ENCODE data around the gene SENP3. TPM values are rescaled to one million over a fixed set of nuclear protein-coding genes. Genes with fewer than 3 reads are reported as not detected.

SENP3 gene
- total and polyA plus RNA-seq, 2 of the 13 experiments (the other 11 are each of a cell fraction or from before 2014, with no cell fraction given), result 55.8 to 75.4 TPM

GRCh38 chr17:7561589-7562207 is at the start of gene SENP3 (continued):
- TF ChIP-seq ZBTB7A (CRISPR knock-in tag; IDR thresholded peaks at IDR 0.05), result no peak
- TF ChIP-seq MLX (CRISPR knock-in tag; IDR thresholded peaks at IDR 0.05), result 0 out of 2 replicates have a peak, but pooled peaks have one; percentile 7
- no peak for TF ChIP-seq ZC3H4 (CRISPR knock-in tag; IDR thresholded peaks at IDR 0.05; ENCODE audit: borderline replicate concordance)
- no peak for TF ChIP-seq ZNF605 (CRISPR knock-in tag; IDR thresholded peaks at IDR 0.05)
- no peak for TF ChIP-seq HOXD1 (CRISPR knock-in tag; IDR thresholded peaks at IDR 0.05)
- TF ChIP-seq ERF (CRISPR knock-in tag; IDR thresholded peaks at IDR 0.05), result 0 out of 2 replicates have a peak, but pooled peaks have one; percentile 21
- TF ChIP-seq ZNF121 (CRISPR knock-in tag; IDR thresholded peaks at IDR 0.05), result no peak
- no peak for TF ChIP-seq IKZF5 (CRISPR knock-in tag; IDR thresholded peaks at IDR 0.05)
- TF ChIP-seq ZSCAN22 (CRISPR knock-in tag; IDR thresholded peaks at IDR 0.05), result no peak
- TF ChIP-seq SATB2 (CRISPR knock-in tag; IDR thresholded peaks at IDR 0.05), result no peak
- no peak for TF ChIP-seq ZFYVE20 (CRISPR knock-in tag; IDR thresholded peaks at IDR 0.05; ENCODE audit: borderline replicate concordance, low read depth)
- no peak for TF ChIP-seq CERS6 (CRISPR knock-in tag; IDR thresholded peaks at IDR 0.05)
- no peak for TF ChIP-seq ZNF460 (CRISPR knock-in tag; IDR thresholded peaks at IDR 0.05; ENCODE audit: borderline replicate concordance)
- no peak for TF ChIP-seq CCAR2 (optimal IDR thresholded peaks at IDR 0.05; ENCODE audit: low read depth, low read length)
- TF ChIP-seq MAFK (conservative IDR thresholded peaks at IDR 0.05 in 1 of 2, IDR thresholded peaks at IDR 0.05 in 1 of 2; ENCODE audit: low read length in 2 of 2), result no peak
- peak; percentile 90 for TF ChIP-seq CREB1 (IDR thresholded peaks at IDR 0.05)
- peak; percentile 92 for TF ChIP-seq CREB1 (CRISPR knock-in tag; IDR thresholded peaks at IDR 0.05)
- TF ChIP-seq ZMAT5 (CRISPR knock-in tag; IDR thresholded peaks at IDR 0.05; ENCODE audit: borderline replicate concordance, low read depth), result no peak
- peak; percentile 69; the same call in 1 of the 2 replicates for TF ChIP-seq TFDP2 (CRISPR knock-in tag; IDR thresholded peaks at IDR 0.05)
- no peak for TF ChIP-seq RAD21 (CRISPR knock-in tag; IDR thresholded peaks at IDR 0.05)
- TF ChIP-seq NFAT5 (CRISPR knock-in tag; IDR thresholded peaks at IDR 0.05), result no peak
- TF ChIP-seq SMARCE1 (IDR thresholded peaks at IDR 0.05; ENCODE audit: borderline replicate concordance), result no peak
